LNCaP clone FGC (cell line): Measurements from ENCODE around the gene TANGO2.

Source experiments
- DNase-seq: peaks from one replicate; pipeline ENCODE4 v3.0.0-alpha.2; 2011; ENCODE audit warnings: low read depth
- H3K4me3 ChIP-seq: 2 replicates; pipeline ENCODE4 v1.5.1; 2011; ENCODE audit warnings: mild to moderate bottlenecking, low read depth, low read length, control low read depth
- TF ChIP-seq, protein P1 (sequence below): IDR thresholded peaks from 2 replicates; pipeline ENCODE4 v1.5.1; 2012; ENCODE audit warnings: mild to moderate bottlenecking; ENCODE audit not compliant: control insufficient read depth, insufficient read depth; ENCODE audit errors: extremely low read depth

Gene TANGO2

DNA sequence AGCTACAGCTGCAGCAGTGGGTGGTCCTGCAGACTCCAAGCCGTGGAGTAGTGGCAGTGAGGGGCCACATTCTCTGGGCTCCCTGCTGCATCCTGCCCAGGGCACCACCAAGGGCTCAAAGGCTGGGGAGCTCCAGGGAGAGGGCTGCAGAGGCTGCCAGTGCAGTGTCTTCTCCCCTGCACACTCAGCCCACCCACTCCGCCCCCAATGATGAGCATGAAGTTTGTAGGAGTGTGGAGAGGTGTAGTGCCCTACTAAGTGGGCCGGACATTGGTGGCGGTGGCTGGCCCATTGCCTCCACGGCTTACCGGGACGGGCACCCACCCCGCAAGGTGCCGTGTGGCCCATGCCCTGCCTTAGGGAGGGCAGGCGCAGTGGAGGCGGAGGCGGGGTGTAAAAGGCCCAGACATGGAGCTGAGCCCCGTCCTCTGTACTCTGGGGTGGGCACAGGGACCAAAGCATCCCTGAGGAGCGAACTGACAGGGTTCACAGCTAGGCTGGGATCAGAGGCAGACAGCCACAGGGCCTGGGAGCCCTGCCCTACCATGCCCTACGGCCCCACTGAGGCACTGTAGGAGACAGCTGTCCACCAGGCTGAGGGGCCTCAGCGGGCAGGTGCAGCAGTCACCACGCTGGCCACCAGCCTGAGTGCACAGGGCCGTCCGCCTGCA is 23.2 kb upstream of the TANGO2 start:
- TF ChIP-seq, protein P1, sequence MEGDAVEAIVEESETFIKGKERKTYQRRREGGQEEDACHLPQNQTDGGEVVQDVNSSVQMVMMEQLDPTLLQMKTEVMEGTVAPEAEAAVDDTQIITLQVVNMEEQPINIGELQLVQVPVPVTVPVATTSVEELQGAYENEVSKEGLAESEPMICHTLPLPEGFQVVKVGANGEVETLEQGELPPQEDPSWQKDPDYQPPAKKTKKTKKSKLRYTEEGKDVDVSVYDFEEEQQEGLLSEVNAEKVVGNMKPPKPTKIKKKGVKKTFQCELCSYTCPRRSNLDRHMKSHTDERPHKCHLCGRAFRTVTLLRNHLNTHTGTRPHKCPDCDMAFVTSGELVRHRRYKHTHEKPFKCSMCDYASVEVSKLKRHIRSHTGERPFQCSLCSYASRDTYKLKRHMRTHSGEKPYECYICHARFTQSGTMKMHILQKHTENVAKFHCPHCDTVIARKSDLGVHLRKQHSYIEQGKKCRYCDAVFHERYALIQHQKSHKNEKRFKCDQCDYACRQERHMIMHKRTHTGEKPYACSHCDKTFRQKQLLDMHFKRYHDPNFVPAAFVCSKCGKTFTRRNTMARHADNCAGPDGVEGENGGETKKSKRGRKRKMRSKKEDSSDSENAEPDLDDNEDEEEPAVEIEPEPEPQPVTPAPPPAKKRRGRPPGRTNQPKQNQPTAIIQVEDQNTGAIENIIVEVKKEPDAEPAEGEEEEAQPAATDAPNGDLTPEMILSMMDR, result no peak
- no peak overlapping the region for H3K4me3 ChIP-seq
- DNase-seq, result no peak

DNA sequence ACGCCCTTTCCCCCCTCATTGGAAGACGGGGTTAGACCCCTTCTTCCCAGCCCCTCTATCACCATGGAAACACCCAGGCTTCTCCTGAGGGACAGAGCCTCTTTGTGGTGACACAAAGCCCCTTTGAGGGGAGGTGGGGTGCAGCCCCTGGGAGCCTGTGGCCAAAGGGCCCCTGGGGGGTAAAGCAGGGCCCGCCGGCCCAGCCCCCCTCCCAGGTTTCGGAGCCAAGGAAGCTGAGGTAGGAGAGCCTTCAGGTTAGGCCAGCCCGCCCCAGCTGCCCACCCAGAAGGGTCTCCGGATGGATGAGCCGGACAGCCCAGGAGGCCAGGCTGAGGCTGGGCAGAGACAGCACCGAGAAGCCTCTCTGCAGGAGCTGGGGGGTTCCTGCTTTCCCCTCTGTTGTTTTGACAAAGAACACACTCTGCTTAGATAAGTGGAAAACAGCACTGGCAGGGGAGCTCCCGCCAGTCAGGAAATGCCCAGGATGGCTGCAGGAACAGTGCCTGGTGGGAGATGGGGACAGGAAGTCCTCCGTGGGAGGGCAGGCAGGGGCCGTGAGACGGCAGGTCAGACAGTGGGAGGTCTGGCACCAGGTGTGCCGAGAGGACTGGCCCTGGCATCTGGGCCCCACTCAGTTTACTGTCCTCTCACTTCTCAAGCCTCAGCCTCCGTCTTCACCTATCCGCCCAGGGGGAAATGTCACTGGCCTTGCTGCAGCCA is 22.5 kb upstream of the TANGO2 start:
- TF ChIP-seq, protein P1, result no peak
- DNase-seq, result no peak
- H3K4me3 ChIP-seq, result no peak overlapping the region

GRCh38 chr22:19998991-19999820 is 21.7 kb upstream of the TANGO2 start:
- no peak for DNase-seq
- TF ChIP-seq, protein P1, result no peak
- no peak overlapping the region for H3K4me3 ChIP-seq

- DNase-seq, result no peak
- H3K4me3 ChIP-seq, result no peak overlapping the region
- TF ChIP-seq, protein P1, result no peak
Observed at GRCh38 chr22:20000246-20001081, 20.4 kb upstream of the TANGO2 start.

DNA sequence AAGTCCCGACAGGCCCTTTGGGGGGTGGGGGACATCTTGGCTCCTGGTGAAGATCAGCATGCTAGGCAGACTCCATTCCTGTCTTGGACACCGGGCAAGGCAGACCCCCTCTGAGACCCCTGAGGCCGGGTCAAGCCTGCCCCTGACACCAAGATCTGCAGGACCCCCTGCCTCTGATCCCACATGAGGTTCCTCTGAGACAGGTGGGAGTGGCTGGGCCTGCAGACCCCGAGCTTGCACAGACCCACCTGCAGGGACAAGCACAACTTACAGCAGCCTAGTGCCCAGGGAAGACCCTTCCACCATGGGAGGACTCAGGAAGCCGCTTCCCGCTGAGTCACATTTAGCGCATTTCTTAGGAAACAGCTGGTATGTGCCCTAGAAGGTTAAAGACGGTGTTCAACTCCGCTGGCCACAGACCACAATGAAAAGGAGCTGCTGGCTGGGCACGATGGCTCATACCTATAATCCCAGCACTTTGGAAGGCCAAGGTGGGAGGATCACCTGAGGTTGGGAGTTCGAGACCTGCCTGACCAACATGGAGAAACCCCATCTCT is 19.8 kb upstream of the TANGO2 start:
- TF ChIP-seq, protein P1, result no peak
- DNase-seq, result no peak
- no peak overlapping the region for H3K4me3 ChIP-seq

DNA sequence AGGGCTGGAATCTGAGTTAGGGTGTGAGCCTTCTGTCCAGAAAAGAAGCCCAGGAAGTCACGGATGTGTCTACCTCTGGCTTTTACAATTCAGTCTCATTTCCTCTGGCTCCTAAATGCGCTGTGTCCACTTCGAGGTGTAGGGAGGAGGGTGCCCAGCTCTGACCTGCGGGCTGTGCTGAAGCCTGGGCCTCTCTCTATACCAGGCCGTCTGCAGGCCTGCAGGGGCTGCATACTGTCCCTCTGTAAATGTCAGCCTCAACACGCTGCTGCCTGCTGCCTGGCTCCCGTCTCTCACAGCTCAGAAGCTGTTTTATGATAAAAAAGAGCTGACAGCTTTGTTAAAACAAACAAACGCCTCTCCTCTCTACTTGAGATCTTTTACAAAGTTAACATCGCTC is 18.8 kb upstream of the TANGO2 start:
- no peak for DNase-seq
- no peak overlapping the region for H3K4me3 ChIP-seq
- TF ChIP-seq, protein P1, result no peak
